Caco-2 (cell line): ENCODE results near the gene GSTO1. TPM values are rescaled to one million over a fixed set of nuclear protein-coding genes. Genes with fewer than 3 reads are reported as not detected.

Source experiments
- BruUV-seq: library from RNA; stranded (reverse); fragments of 400-500 nt; replicated peaks from 2 replicates; lab custom pipeline; 2021; lab: Mats Ljungman, UMichigan
- CTCF ChIA-PET: fragments of 300-600 bp; sonication (Branson Sonifier 250); formaldehyde crosslinking; loops from one replicate; lab custom pipeline; 2022; ENCODE audit warnings: antibody characterized with exemption; lab: Charles Lee
- POLR2A ChIA-PET: fragments of 300-600 bp; sonication (Branson Sonifier 250); formaldehyde crosslinking; loops from one replicate; lab custom pipeline; 2022; ENCODE audit warnings: antibody characterized with exemption; lab: Charles Lee
- DNase-seq, 2 experiments: peaks; one replicate each; pipeline versions ENCODE4 v3.0.0 to v3.0.0-alpha.2; 2020 to 2022
- H3K27me3 ChIP-seq: replicated peaks from 2 replicates; pipeline ENCODE4 v1.6.0; 2011; ENCODE audit warnings: low read length; ENCODE audit not compliant: control insufficient read depth, insufficient read depth
- H3K36me3 ChIP-seq: 2 replicates; pipeline ENCODE4 v1.5.1; 2011; ENCODE audit warnings: low read length; ENCODE audit not compliant: control insufficient read depth, insufficient read depth
- H3K4me1 ChIP-seq: fragments of 250-450 bp; sonication (Bioruptor Pico); 2 replicates; pipeline ENCODE4 v1.5.1; 2020; ENCODE audit warnings: mild to moderate bottlenecking
- H3K4me3 ChIP-seq: 2 replicates; pipeline ENCODE4 v1.5.1; 2011; ENCODE audit warnings: low read depth, mild to moderate bottlenecking, control low read depth, low read length
- H3K9me3 ChIP-seq: fragments of 250-450 bp; sonication (Bioruptor Pico); 2 replicates; pipeline ENCODE4 v1.5.1; 2020; ENCODE audit warnings: mild to moderate bottlenecking, moderate library complexity
- H3K27ac Mint-ChIP-seq: one replicate; pipeline ENCODE4 v1.8.0; 2022; ENCODE audit warnings: mixed read lengths; ENCODE audit not compliant: unreplicated experiment
- H3K27me3 Mint-ChIP-seq: one replicate; pipeline ENCODE4 v1.8.0; 2022; ENCODE audit warnings: mixed read lengths; ENCODE audit not compliant: insufficient read depth, unreplicated experiment
- H3K36me3 Mint-ChIP-seq: one replicate; pipeline ENCODE4 v1.8.0; 2022; ENCODE audit warnings: mild to moderate bottlenecking, mixed read lengths; ENCODE audit not compliant: insufficient read depth, unreplicated experiment
- H3K4me1 Mint-ChIP-seq: one replicate; pipeline ENCODE4 v1.8.0; 2022; ENCODE audit warnings: low read depth, mixed read lengths; ENCODE audit not compliant: unreplicated experiment
- H3K4me3 Mint-ChIP-seq: one replicate; pipeline ENCODE4 v1.8.0; 2022; ENCODE audit warnings: mild to moderate bottlenecking, moderate library complexity, mixed read lengths; ENCODE audit not compliant: unreplicated experiment
- H3K9me3 Mint-ChIP-seq: one replicate; pipeline ENCODE4 v1.8.0; 2022; ENCODE audit warnings: mixed read lengths; ENCODE audit not compliant: unreplicated experiment
- CTCF ChIP-seq, 2 experiments: fragments of 200-600 bp in 1 of 2; IDR thresholded peaks; 1 replicate in 1 of 2; 2 replicates in 1 of 2; pipeline versions ENCODE4 v1.5.1 to v1.8.0; 2011 to 2022; ENCODE audit warnings: antibody characterized with exemption in 1 of 2, control low read depth in 1 of 2, inconsistent platforms in 1 of 2, low read depth in 1 of 2, low read length in 1 of 2, mild to moderate bottlenecking in 1 of 2, moderate library complexity in 1 of 2; ENCODE audit not compliant: insufficient read depth in 1 of 2, severe bottlenecking in 1 of 2, unreplicated experiment in 1 of 2
- intact Hi-C: fragments of 100-400 bp; cut with micrococcal nuclease; formaldehyde crosslinking; loops from one replicate; pipeline ENCODE4 v1.10.0; 2022; ENCODE audit not compliant: unreplicated experiment
- total RNA-seq: library from RNA; stranded (reverse); gene quantifications from 2 replicates; pipeline ENCODE4 v1.2.3, GENCODE V29; 2022

Gene GSTO1
- total RNA-seq, 1 experiment from 2014 or later, result 167 TPM

- Mint-ChIP-seq H3K4me3 (peak within 1 kb of the TSS; percentile 88), H3K36me3 (peaks cover 11% of the 10 kb centered on the region), H3K27ac (peak within 1 kb of the TSS; percentile 96), H3K27me3 (no peaks in the 10 kb centered on the region), H3K9me3 (no peaks in the 10 kb centered on the region), H3K4me1 (peaks cover 19% of the 10 kb centered on the region)
- DNase-seq, result peak; percentile 99 to 100
- no TSS peak for BruUV-seq
- Histone ChIP-seq H3K4me1 (peaks cover 26% of the 10 kb centered on the region), H3K4me3 (peak within 1 kb of the TSS; percentile 99), H3K36me3 (no peaks in the 10 kb centered on the region), H3K27me3 (no peaks in the 10 kb centered on the region), H3K9me3 (no peaks in the 10 kb centered on the region)
- ChIA-PET POLR2A (interaction anchor here (0.6 to 1.5 kb wide), 3 partner anchors 23 to 949 kb away, joined by 3 to 8 read pairs (median 5); partner anchors contain the start of genes GSTO1 and SFR1), CTCF (interaction anchor here (0.7 kb wide), 1 partner anchor 72 kb away, joined by 3 read pairs; no protein-coding TSS in a partner anchor)
- no peak for TF ChIP-seq CTCF (IDR thresholded peaks at IDR 0.05; ENCODE audit: insufficient read depth in 1 of 2, low read depth in 1 of 2, low read length in 1 of 2, severe bottlenecking in 1 of 2, unreplicated experiment in 1 of 2)
- intact Hi-C loops, result loop anchor here (1.0 kb wide), 2 partner anchors 21 to 37 kb away; partner anchors contain the start of gene GSTO2
Observed at GRCh38 chr10:104231784-104232612, 22.7 kb upstream of the GSTO1 start, which contains the start of gene CFAP43. TSS of gene CFAP43 (minus strand) at chr10:104232364. CDS start at chr10:104232246, 118 bp downstream.

- CTCF ChIA-PET, result no interaction called here
- TF ChIP-seq CTCF (IDR thresholded peaks at IDR 0.05; ENCODE audit: insufficient read depth in 1 of 2, low read depth in 1 of 2, low read length in 1 of 2, severe bottlenecking in 1 of 2, unreplicated experiment in 1 of 2), result no peak
- POLR2A ChIA-PET, result interaction anchor here (1.5 kb wide), 1 partner anchor 22 kb away, joined by 5 read pairs; the partner anchor contains the start of gene GSTO1
- H3K27me3 ChIP-seq, result no peaks in the 10 kb centered on the region
- H3K36me3 ChIP-seq, result no peaks in the 10 kb centered on the region
- Mint-ChIP-seq H3K9me3 (no peaks in the 10 kb centered on the region), H3K4me1 (peaks cover 26% of the 10 kb centered on the region), H3K27ac (peak overlapping the region; percentile 96), H3K27me3 (no peaks in the 10 kb centered on the region), H3K36me3 (peaks cover 11% of the 10 kb centered on the region), H3K4me3 (peak overlapping the region; percentile 88)
- H3K4me3 ChIP-seq, result peak overlapping the region; percentile 99
- no peaks in the 10 kb centered on the region for H3K9me3 ChIP-seq
- peaks cover 33% of the 10 kb centered on the region for H3K4me1 ChIP-seq
- DNase-seq, result no peak
- intact Hi-C loops, result loop anchor here (1.0 kb wide), 2 partner anchors 21 to 37 kb away; partner anchors contain the start of gene GSTO2
- BruUV-seq, result no TSS peak
Observed at GRCh38 chr10:104232613-104233102, 22.0 kb upstream of the GSTO1 start.

GRCh38 chr10:104233817-104234216 lies 20.9 kb upstream of the GSTO1 start:
- intact Hi-C loops, result no loop called here
- no peak for DNase-seq
- Histone ChIP-seq H3K4me1 (peaks cover 36% of the 10 kb centered on the region), H3K36me3 (no peaks in the 10 kb centered on the region), H3K9me3 (no peaks in the 10 kb centered on the region), H3K4me3 (no peak overlapping the region), H3K27me3 (no peaks in the 10 kb centered on the region)
- H3K4me3 Mint-ChIP-seq, result peak overlapping the region; percentile 88
- no peak for TF ChIP-seq CTCF (IDR thresholded peaks at IDR 0.05; ENCODE audit: insufficient read depth in 1 of 2, low read depth in 1 of 2, low read length in 1 of 2, severe bottlenecking in 1 of 2, unreplicated experiment in 1 of 2)
- ChIA-PET CTCF (no interaction called here), POLR2A (no interaction called here)
- no peaks in the 10 kb centered on the region for H3K27me3 Mint-ChIP-seq
- no peak overlapping the region for H3K27ac Mint-ChIP-seq
- BruUV-seq, result no TSS peak
- peaks cover 29% of the 10 kb centered on the region for H3K4me1 Mint-ChIP-seq
- H3K36me3 Mint-ChIP-seq, result peaks cover 11% of the 10 kb centered on the region
- H3K9me3 Mint-ChIP-seq, result no peaks in the 10 kb centered on the region
